AG04449 (cell line): Measurements from ENCODE around the gene ARHGAP20.

Source experiments
- CTCF ChIA-PET: fragments of 350-600 bp; formaldehyde crosslinking; extraction: SDS; loops from one replicate; lab custom pipeline; 2021; ENCODE audit warnings: antibody characterized with exemption; lab: Yijun Ruan, JAX
- POLR2A ChIA-PET: fragments of 400-600, 350-600 bp; formaldehyde crosslinking; extraction: SDS; loops from one replicate; lab custom pipeline; 2020; ENCODE audit warnings: antibody characterized with exemption, inconsistent platforms; lab: Yijun Ruan, JAX
- DNase-seq: peaks from one replicate; pipeline ENCODE4 v3.0.0-alpha.2; 2010; ENCODE audit warnings: low read depth, low spot score
- H3K4me3 ChIP-seq: 2 replicates; pipeline ENCODE4 v1.5.1; 2011; ENCODE audit warnings: low read depth, mild to moderate bottlenecking, control low read depth, low read length
- CTCF ChIP-seq: IDR thresholded peaks from one replicate; pipeline ENCODE4 v1.5.1; 2011; ENCODE audit warnings: mild to moderate bottlenecking, moderate library complexity, low read length, control low read depth, inconsistent platforms; ENCODE audit not compliant: insufficient read depth; ENCODE audit errors: missing control alignments

The ARHGAP20 gene

GRCh38 chr11:110711776-110712658 lies at the start of gene ARHGAP20:
Gene ARHGAP20, minus strand, starts transcription at chr11:110712437. Its CDS starts 206 bp downstream, at chr11:110712231.
- peak within 1 kb of the TSS; percentile 46 for H3K4me3 ChIP-seq
- no peak for TF ChIP-seq CTCF
- ChIA-PET CTCF (no interaction called here), POLR2A (no interaction called here)
- DNase-seq = no peak

GRCh38 chr11:110761991-110762390 lies 49.8 kb upstream of the ARHGAP20 start:
- TF ChIP-seq CTCF = no peak
- ChIA-PET POLR2A (no interaction called here), CTCF (no interaction called here)
- H3K4me3 ChIP-seq = no peak overlapping the region
- DNase-seq = no peak

GRCh38 chr11:110761131-110761530 lies 48.9 kb upstream of the ARHGAP20 start:
- ChIA-PET POLR2A (no interaction called here), CTCF (no interaction called here)
- no peak overlapping the region for H3K4me3 ChIP-seq
- no peak for TF ChIP-seq CTCF
- DNase-seq = no peak

- ChIA-PET POLR2A (no interaction called here), CTCF (no interaction called here)
- DNase-seq = no peak
- no peak overlapping the region for H3K4me3 ChIP-seq
- no peak for TF ChIP-seq CTCF
Observed at GRCh38 chr11:110759972-110760381, 47.7 kb upstream of the ARHGAP20 start.

GRCh38 chr11:110757962-110758755 lies 45.9 kb upstream of the ARHGAP20 start:
- ChIA-PET POLR2A (no interaction called here), CTCF (no interaction called here)
- DNase-seq = no peak
- TF ChIP-seq CTCF = no peak
- H3K4me3 ChIP-seq = no peak overlapping the region

- CTCF ChIA-PET = no interaction called here
- TF ChIP-seq CTCF = no peak
- no peak overlapping the region for H3K4me3 ChIP-seq
- no peak for DNase-seq
- POLR2A ChIA-PET = no interaction called here
Observed at GRCh38 chr11:110757066-110757465, 44.8 kb upstream of the ARHGAP20 start.
